Measurements from ENCODE around the gene MID1IP1. TPM values are rescaled to one million over a fixed set of nuclear protein-coding genes. Genes with fewer than 3 reads are reported as not detected.
A peak's percentile ranks its signal among the peaks of the same experiment; 100 is the strongest.

MID1IP1 gene
- total RNA-seq, 2 experiments from 2014 or later: 80.4 to 92.7 TPM

DNA sequence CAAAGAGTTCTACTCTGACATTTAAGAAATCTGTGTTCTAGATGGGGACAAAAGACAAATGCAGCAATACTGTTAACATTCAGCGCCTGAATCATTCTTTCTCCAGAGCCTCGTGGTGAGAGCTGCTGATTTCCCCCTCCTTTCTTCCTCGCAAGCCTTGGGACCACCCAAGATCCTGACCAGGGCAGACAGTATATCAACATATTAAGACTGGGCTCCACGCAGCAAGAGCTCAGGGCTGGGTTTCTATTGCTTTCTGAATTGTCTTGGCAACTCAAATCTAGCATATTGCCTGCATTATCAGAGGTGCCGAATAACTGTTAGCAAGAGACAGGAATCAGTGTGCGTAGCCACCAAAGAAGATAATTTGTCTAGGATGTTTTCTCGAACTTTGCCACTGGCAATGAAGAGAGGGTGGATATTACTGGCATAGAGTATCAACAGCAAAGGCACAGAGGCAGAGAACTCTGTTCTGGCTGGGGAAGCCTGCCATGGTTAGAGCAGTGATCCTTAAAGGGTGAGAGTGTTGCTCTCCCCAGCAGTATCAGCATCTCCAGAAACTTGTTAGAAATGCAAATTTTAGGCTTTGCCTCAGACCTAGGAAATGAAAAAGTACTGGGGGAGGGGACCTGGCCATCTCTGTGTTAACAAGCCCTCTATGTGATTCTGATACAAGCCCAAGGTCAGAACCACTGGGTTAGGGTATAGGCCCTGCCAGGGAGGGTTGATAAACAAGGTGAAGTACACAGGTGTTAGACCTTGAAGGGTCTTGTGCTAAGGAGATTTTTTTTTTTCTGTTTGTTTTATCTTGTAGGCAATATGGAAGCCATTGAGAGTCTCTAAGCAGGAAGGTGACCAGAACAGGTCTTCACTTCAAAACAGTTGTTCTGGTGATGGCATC lies 46.2 kb upstream of the MID1IP1 start:
- CTCF ChIA-PET (ENCODE audit: unreplicated experiment): no interaction called here
- no peak overlapping the region for H2AFZ ChIP-seq (ENCODE audit: low read length)
- no TSS peak for BruUV-seq (replicated peaks)
- no peaks in the 10 kb centered on the region for H3K36me3 ChIP-seq (ENCODE audit: insufficient read depth, low read length)
- no peaks in the 10 kb centered on the region for H3K9me2 ChIP-seq (ENCODE audit: insufficient read depth, low read length)
- H3K9me3 ChIP-seq (ENCODE audit: low read length): no peaks in the 10 kb centered on the region
- intact Hi-C loops (cut with micrococcal nuclease; ENCODE audit: unreplicated experiment): loop anchor here (5.0 kb wide), 2 partner anchors 232 to 397 kb away; no protein-coding TSS in a partner anchor
- no peak overlapping the region for H3K4me3 ChIP-seq (ENCODE audit: low read depth, low read length, poor library complexity, severe bottlenecking)
- DNase-seq (ENCODE audit: low spot score): no peak
- H3K4me2 ChIP-seq (ENCODE audit: low read length): no peak overlapping the region
- no peaks in the 10 kb centered on the region for H3K79me2 ChIP-seq (ENCODE audit: insufficient read depth, low read depth, low read length)
- no peaks in the 10 kb centered on the region for H3K4me1 ChIP-seq (ENCODE audit: insufficient read depth, low read length, poor library complexity, severe bottlenecking)
- H3K27ac ChIP-seq (ENCODE audit: low read depth, low read length, poor library complexity, severe bottlenecking): no peak overlapping the region
- H4K20me1 ChIP-seq (ENCODE audit: insufficient read depth, low read length): no peaks in the 10 kb centered on the region
- TF ChIP-seq, protein P1, sequence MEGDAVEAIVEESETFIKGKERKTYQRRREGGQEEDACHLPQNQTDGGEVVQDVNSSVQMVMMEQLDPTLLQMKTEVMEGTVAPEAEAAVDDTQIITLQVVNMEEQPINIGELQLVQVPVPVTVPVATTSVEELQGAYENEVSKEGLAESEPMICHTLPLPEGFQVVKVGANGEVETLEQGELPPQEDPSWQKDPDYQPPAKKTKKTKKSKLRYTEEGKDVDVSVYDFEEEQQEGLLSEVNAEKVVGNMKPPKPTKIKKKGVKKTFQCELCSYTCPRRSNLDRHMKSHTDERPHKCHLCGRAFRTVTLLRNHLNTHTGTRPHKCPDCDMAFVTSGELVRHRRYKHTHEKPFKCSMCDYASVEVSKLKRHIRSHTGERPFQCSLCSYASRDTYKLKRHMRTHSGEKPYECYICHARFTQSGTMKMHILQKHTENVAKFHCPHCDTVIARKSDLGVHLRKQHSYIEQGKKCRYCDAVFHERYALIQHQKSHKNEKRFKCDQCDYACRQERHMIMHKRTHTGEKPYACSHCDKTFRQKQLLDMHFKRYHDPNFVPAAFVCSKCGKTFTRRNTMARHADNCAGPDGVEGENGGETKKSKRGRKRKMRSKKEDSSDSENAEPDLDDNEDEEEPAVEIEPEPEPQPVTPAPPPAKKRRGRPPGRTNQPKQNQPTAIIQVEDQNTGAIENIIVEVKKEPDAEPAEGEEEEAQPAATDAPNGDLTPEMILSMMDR (conservative IDR thresholded peaks at IDR 0.05; ENCODE audit: low read length): no peak
- TF ChIP-seq EZH2phosphoT487 (IDR thresholded peaks at IDR 0.05; ENCODE audit: borderline replicate concordance, low read depth, low read length): no peak
- POLR2A ChIA-PET: no interaction called here

DNA sequence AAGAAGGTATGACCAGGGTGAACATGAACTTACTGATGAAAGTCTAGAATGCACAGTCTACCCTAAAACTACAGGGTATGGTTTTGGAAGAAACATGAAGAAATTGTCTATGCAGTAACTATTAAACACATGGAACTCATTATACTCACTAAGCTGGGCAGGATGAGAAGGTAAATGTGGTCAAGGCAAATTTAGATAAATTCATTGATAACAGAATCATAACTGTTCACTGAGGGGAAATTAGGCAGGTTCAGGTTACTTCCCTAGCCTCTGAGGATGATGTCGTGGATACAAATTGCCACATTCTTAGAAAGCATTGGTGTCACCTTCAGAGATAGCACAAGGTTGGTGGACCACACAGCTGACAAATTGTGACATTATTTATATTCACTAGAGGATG lies 40.4 kb upstream of the MID1IP1 start:
- no peaks in the 10 kb centered on the region for H3K4me1 ChIP-seq (ENCODE audit: insufficient read depth, low read length, poor library complexity, severe bottlenecking)
- H4K20me1 ChIP-seq (ENCODE audit: insufficient read depth, low read length): no peaks in the 10 kb centered on the region
- no TSS peak for BruUV-seq (replicated peaks)
- no peaks in the 10 kb centered on the region for H3K9me3 ChIP-seq (ENCODE audit: low read length)
- no peak for DNase-seq (ENCODE audit: low spot score)
- no peak overlapping the region for H3K4me3 ChIP-seq (ENCODE audit: low read depth, low read length, poor library complexity, severe bottlenecking)
- CTCF ChIA-PET (ENCODE audit: unreplicated experiment): no interaction called here
- H3K9me2 ChIP-seq (ENCODE audit: insufficient read depth, low read length): no peaks in the 10 kb centered on the region
- TF ChIP-seq, protein P1 (conservative IDR thresholded peaks at IDR 0.05; ENCODE audit: low read length): no peak
- no peak for TF ChIP-seq EZH2phosphoT487 (IDR thresholded peaks at IDR 0.05; ENCODE audit: borderline replicate concordance, low read depth, low read length)
- H3K27ac ChIP-seq (ENCODE audit: low read depth, low read length, poor library complexity, severe bottlenecking): no peak overlapping the region
- no peaks in the 10 kb centered on the region for H3K36me3 ChIP-seq (ENCODE audit: insufficient read depth, low read length)
- POLR2A ChIA-PET: no interaction called here
- H3K79me2 ChIP-seq (ENCODE audit: insufficient read depth, low read depth, low read length): no peaks in the 10 kb centered on the region
- intact Hi-C loops (cut with micrococcal nuclease; ENCODE audit: unreplicated experiment): no loop called here
- no peak overlapping the region for H2AFZ ChIP-seq (ENCODE audit: low read length)
- H3K4me2 ChIP-seq (ENCODE audit: low read length): no peak overlapping the region

DNA sequence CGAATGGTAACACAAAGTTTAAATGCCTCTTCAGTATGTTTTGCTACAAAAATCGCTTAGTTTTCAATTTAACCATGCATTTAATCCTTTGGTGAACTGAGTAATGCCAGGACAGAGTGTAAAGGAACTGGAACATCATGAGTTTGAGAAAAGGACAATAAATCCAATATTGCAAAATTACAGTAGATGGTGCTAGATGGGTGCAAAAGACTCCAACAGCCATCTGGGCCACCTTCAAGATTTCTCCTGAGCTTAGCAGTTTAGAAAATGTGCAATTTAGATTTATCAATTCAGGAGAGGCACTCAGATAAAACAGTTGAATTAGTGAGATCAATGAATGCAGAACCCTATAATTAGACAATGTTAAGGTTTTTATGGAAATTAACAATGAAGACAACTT lies 33.2 kb upstream of the MID1IP1 start:
- no peaks in the 10 kb centered on the region for H3K9me2 ChIP-seq (ENCODE audit: insufficient read depth, low read length)
- CTCF ChIA-PET (ENCODE audit: unreplicated experiment): interaction anchor here (1.0 kb wide), 1 partner anchor 384 kb away, joined by 3 read pairs; no protein-coding TSS in a partner anchor
- TF ChIP-seq EZH2phosphoT487 (IDR thresholded peaks at IDR 0.05; ENCODE audit: borderline replicate concordance, low read depth, low read length): no peak
- TF ChIP-seq, protein P1 (conservative IDR thresholded peaks at IDR 0.05; ENCODE audit: low read length): peak; percentile 70
- peak; percentile 33 for DNase-seq (ENCODE audit: low spot score)
- H3K4me2 ChIP-seq (ENCODE audit: low read length): no peak overlapping the region
- H4K20me1 ChIP-seq (ENCODE audit: insufficient read depth, low read length): no peaks in the 10 kb centered on the region
- intact Hi-C loops (cut with micrococcal nuclease; ENCODE audit: unreplicated experiment): loop anchor here (1.0 to 5.0 kb wide), 2 partner anchors 219 to 381 kb away; no protein-coding TSS in a partner anchor
- no peak overlapping the region for H3K4me3 ChIP-seq (ENCODE audit: low read depth, low read length, poor library complexity, severe bottlenecking)
- POLR2A ChIA-PET: no interaction called here
- H3K79me2 ChIP-seq (ENCODE audit: insufficient read depth, low read depth, low read length): no peaks in the 10 kb centered on the region
- H3K27ac ChIP-seq (ENCODE audit: low read depth, low read length, poor library complexity, severe bottlenecking): no peak overlapping the region
- no peaks in the 10 kb centered on the region for H3K36me3 ChIP-seq (ENCODE audit: insufficient read depth, low read length)
- H2AFZ ChIP-seq (ENCODE audit: low read length): no peak overlapping the region
- BruUV-seq (replicated peaks): no TSS peak
- no peaks in the 10 kb centered on the region for H3K9me3 ChIP-seq (ENCODE audit: low read length)
- no peaks in the 10 kb centered on the region for H3K4me1 ChIP-seq (ENCODE audit: insufficient read depth, low read length, poor library complexity, severe bottlenecking)

Data from OCI-LY7 (cell line).